ENCODE results near the gene MTCH1. TPM values are rescaled to one million over a fixed set of nuclear protein-coding genes. Genes with fewer than 3 reads are reported as not detected.

MTCH1 gene
- total and polyA plus RNA-seq, 8 donors = 66.8 to 146 (median 87.2) TPM

GRCh38 chr6:37013516-37014491 lies 27.8 kb upstream of the MTCH1 start:
- Histone ChIP-seq H3K4me1 (peaks cover 2 to 7% (median 4%) of the 10 kb centered on the region in 3 donors), H3K4me3 (no peak overlapping the region), H3K27me3 (no peaks in the 10 kb centered on the region), H3K36me3 (no peaks in the 10 kb centered on the region), H3K9me3 (no peaks in the 10 kb centered on the region), H3K27ac (no peak overlapping the region)
- TF ChIP-seq, protein P1, sequence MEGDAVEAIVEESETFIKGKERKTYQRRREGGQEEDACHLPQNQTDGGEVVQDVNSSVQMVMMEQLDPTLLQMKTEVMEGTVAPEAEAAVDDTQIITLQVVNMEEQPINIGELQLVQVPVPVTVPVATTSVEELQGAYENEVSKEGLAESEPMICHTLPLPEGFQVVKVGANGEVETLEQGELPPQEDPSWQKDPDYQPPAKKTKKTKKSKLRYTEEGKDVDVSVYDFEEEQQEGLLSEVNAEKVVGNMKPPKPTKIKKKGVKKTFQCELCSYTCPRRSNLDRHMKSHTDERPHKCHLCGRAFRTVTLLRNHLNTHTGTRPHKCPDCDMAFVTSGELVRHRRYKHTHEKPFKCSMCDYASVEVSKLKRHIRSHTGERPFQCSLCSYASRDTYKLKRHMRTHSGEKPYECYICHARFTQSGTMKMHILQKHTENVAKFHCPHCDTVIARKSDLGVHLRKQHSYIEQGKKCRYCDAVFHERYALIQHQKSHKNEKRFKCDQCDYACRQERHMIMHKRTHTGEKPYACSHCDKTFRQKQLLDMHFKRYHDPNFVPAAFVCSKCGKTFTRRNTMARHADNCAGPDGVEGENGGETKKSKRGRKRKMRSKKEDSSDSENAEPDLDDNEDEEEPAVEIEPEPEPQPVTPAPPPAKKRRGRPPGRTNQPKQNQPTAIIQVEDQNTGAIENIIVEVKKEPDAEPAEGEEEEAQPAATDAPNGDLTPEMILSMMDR (IDR thresholded peaks at IDR 0.05) = no peak
- FAIRE-seq (no peak), DNase-seq (no peak), ATAC-seq (no peak)
- WGBS, 2 donors = 86 to 90% methylated on average over 21 of the region's 21 CpGs
- intact Hi-C loops (cut with DNase I) = loop anchor here in 1 of 3 donors (10.0 kb wide), 2 partner anchors 129 to 249 kb away; partner anchors contain the start of gene C6orf89

DNA sequence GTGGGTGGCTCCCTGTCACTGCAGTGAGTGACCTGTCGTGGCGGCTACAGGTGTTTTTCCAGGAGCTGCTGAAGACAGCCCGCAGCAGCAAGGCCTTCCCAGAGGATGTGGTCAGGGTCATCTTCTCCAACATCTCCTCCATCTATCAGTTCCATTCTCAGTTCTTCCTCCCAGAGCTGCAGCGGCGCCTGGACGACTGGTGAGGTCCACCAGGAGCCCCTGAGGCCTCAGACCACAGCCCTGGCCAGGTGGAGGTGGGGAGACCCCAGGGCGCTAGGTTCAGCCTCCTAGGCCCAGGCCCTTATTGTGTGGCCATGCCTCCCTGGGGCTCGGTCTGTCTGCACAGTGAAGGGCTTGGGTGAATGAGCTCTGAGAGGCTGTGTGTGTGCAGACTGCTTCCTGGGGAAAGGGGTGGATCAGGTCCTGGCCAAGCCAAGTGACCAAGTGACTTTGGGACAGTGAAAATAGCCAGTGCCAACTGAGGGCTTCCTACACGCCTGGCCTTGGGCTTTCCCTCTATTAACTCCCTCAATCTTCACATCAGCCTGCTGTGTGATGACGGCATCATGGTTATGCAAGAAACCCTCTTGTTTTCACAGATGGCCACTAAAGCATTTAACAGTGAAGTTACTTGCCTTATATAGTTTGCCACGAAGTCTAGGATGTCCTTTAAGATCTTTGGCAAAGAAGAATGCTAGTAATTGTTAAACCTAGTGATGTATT lies 25.8 kb upstream of the MTCH1 start:
- H3K4me1 ChIP-seq = no peaks in the 10 kb centered on the region
- no peaks in the 10 kb centered on the region for H3K9me3 ChIP-seq
- WGBS, 2 donors = 73 to 78% methylated on average over 11 of the region's 11 CpGs
- no peaks in the 10 kb centered on the region for H3K27me3 ChIP-seq
- intact Hi-C loops (cut with DNase I) = loop anchor here in 1 of 3 donors (10.0 kb wide), 2 partner anchors 127 to 247 kb away; partner anchors contain the start of gene C6orf89
- H3K27ac ChIP-seq = no peak overlapping the region
- no peak for DNase-seq
- ATAC-seq = peak in 2 of 4 donors; percentile 6 to 40
- no peaks in the 10 kb centered on the region for H3K36me3 ChIP-seq
- H3K4me3 ChIP-seq = no peak overlapping the region
- TF ChIP-seq, protein P1 (IDR thresholded peaks at IDR 0.05) = no peak
- no peak for FAIRE-seq

DNA sequence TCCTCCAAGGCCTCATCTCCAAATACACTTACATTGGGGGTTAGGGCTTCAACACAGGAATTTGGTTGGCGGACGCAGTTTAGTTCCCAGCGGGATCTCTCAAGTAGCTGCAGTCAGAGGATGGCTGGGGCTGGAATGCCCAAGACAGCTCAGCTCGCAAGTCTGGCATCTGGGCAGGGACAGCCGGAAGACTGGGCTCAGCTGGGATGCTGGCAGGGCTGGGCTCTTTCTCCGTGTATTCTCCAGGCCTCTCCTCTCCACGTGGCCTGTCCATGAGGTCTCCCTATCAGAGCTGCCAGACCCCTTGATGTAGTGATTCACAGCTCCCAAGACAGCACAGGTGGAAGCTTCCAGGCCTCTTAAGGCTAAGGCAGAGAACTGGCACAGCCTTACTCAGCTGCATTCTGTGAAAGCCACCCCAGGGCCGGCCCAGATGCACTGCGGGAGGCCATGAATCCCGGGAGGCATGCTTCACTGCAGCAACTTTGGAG lies 24.5 kb upstream of the MTCH1 start:
- WGBS, 2 donors = 90 to 92% methylated on average over 10 of the region's 10 CpGs
- H3K9me3 ChIP-seq = no peaks in the 10 kb centered on the region
- intact Hi-C loops (cut with DNase I) = loop anchor here in 1 of 3 donors (10.0 kb wide), 2 partner anchors 126 to 246 kb away; partner anchors contain the start of gene C6orf89
- no peak for FAIRE-seq
- H3K36me3 ChIP-seq = no peaks in the 10 kb centered on the region
- no peak for DNase-seq
- H3K27ac ChIP-seq = no peak overlapping the region
- H3K4me3 ChIP-seq = no peak overlapping the region
- TF ChIP-seq, protein P1 (IDR thresholded peaks at IDR 0.05) = no peak
- no peaks in the 10 kb centered on the region for H3K4me1 ChIP-seq
- H3K27me3 ChIP-seq = no peaks in the 10 kb centered on the region
- no peak for ATAC-seq

GRCh38 chr6:37008484-37009465 lies 22.8 kb upstream of the MTCH1 start:
- Histone ChIP-seq H3K9me3 (no peaks in the 10 kb centered on the region), H3K4me3 (no peak overlapping the region), H3K27me3 (no peaks in the 10 kb centered on the region), H3K27ac (no peak overlapping the region), H3K4me1 (no peaks in the 10 kb centered on the region), H3K36me3 (no peaks in the 10 kb centered on the region)
- no peak for DNase-seq
- peak in 2 of 4 donors; percentile 38 to 53 for ATAC-seq
- no peak for FAIRE-seq
- intact Hi-C loops (cut with DNase I) = no loop called here
- WGBS, 2 donors = 86 to 93% methylated on average over 15 of the region's 15 CpGs
- TF ChIP-seq, protein P1 (IDR thresholded peaks at IDR 0.05) = no peak
